ENCODE results near the gene ACTN1. TPM values are rescaled to one million over a fixed set of nuclear protein-coding genes. Genes with fewer than 3 reads are reported as not detected.
A peak's percentile ranks its signal among the peaks of the same experiment; 100 is the strongest.

ACTN1 gene
- total RNA-seq, 1 donor from 2014 or later, result 479 TPM

- DNase-seq (ENCODE audit: low read depth), result no peak
- TF ChIP-seq CTCF (conservative IDR thresholded peaks at IDR 0.05; ENCODE audit: low read depth, low read length), result no peak
- no peak overlapping the region for H3K4me3 ChIP-seq (ENCODE audit: low read depth, low read length)
These were observed 48.0 kb downstream of the ACTN1 start for GRCh38 chr14:68931063-68931462.

DNA sequence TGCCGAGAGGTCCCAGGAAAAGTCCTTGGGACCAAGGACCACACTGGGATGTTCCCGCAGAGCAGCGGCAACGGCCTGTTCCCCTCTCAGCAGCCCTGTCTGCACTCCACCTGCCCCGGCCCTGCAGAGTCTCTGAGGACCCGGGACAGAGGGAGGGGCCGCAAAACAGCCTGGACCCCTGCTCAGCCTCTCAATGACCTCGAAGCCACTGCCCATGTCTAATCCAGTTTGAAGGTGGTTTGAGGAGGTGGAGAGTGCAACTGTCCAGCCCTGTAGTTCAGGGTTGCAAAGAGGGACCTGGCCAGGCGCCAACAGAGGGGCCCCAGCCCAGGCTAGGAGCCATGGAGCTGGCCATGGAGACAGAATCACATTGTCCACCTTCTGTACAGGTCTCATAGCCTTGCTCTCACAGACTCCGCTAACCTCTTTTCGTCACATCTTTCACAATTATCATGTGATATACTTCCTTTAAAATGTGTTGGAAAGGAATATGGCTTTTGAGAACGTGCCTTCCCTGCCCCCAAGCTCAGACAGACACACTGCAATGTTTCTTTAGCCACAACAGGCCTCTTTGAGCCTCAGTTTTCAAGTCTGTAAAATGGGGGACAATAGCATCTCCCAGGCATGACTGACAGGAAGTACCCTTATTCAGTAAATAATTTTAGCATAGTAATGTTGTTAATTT is 49.3 kb downstream of the ACTN1 start:
- no peak for DNase-seq (ENCODE audit: low read depth)
- TF ChIP-seq CTCF (conservative IDR thresholded peaks at IDR 0.05; ENCODE audit: low read depth, low read length), result no peak
- no peak overlapping the region for H3K4me3 ChIP-seq (ENCODE audit: low read depth, low read length)

GRCh38 chr14:68928770-68929550 is 50.1 kb downstream of the ACTN1 start:
- TF ChIP-seq CTCF (conservative IDR thresholded peaks at IDR 0.05; ENCODE audit: low read depth, low read length), result no peak

GRCh38 chr14:68927956-68928675 is 51.0 kb downstream of the ACTN1 start:
- no peak overlapping the region for H3K4me3 ChIP-seq (ENCODE audit: low read depth, low read length)
- no peak for TF ChIP-seq CTCF (conservative IDR thresholded peaks at IDR 0.05; ENCODE audit: low read depth, low read length)
- DNase-seq (ENCODE audit: low read depth), result no peak

More at GRCh38 chr14:68928770-68929550, 50.1 kb downstream of the ACTN1 start:
- no peak for DNase-seq (ENCODE audit: low read depth)
- no peak overlapping the region for H3K4me3 ChIP-seq (ENCODE audit: low read depth, low read length)

DNA sequence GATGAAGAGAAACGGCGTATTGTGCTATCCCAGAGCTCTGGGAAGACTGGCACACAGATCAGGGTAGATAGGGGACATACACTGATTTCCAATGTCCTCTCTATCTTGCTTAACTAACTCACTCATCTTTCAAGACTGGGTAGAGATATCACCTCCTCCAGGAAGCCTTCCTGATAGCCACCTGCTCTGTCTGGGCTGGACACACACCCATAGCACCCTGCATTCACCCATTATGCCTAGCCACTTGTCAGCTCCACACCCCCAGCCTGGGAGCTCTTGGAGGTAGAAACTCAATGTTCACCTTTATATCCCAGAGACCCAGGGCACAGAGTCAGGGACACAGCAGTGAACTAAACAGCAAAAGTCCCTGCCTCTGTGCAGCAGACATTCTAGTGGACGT is 52.0 kb downstream of the ACTN1 start:
- no peak for TF ChIP-seq CTCF (conservative IDR thresholded peaks at IDR 0.05; ENCODE audit: low read depth, low read length)
- H3K4me3 ChIP-seq (ENCODE audit: low read depth, low read length), result no peak overlapping the region
- no peak for DNase-seq (ENCODE audit: low read depth)

DNA sequence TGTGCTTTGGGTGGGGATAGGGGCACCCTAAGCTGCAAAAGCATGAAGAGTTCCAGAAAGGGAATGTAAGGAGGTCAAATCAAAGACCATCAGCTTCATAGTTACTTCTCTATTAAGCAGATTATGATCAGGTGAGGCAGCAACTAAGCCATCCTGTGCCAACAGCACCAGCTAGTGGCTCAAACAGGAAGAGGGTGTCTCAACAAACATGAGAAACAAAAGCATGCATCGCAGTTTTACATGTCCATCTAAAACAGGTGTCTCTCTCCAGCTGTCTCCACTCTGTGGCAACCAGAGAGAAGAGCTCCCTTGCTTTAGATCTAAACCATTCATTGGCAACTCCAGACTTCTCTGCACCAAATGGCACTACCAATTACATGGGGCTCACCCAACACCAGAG is 52.9 kb downstream of the ACTN1 start:
- peak; percentile 66 for TF ChIP-seq CTCF (conservative IDR thresholded peaks at IDR 0.05; ENCODE audit: low read depth, low read length)
- no peak for DNase-seq (ENCODE audit: low read depth)
- H3K4me3 ChIP-seq (ENCODE audit: low read depth, low read length), result no peak overlapping the region

Data from epithelial cell of proximal tubule (primary cell).